NCI-H2196 (cell line): Measurements from ENCODE around the gene DEPDC5.
A peak's percentile ranks its signal among the peaks of the same experiment; 100 is the strongest.
"Not testable (repeated sequence)": the region's sequence is repeated elsewhere in the genome, so short reads cannot be mapped to it uniquely, and the experiment has no call there.

Experiments used
- DNase-seq: peaks from one replicate; lab custom pipeline; 2025; ENCODE audit not compliant: unreplicated experiment; lab: John Stamatoyannopoulos, UW

Gene DEPDC5

DNA sequence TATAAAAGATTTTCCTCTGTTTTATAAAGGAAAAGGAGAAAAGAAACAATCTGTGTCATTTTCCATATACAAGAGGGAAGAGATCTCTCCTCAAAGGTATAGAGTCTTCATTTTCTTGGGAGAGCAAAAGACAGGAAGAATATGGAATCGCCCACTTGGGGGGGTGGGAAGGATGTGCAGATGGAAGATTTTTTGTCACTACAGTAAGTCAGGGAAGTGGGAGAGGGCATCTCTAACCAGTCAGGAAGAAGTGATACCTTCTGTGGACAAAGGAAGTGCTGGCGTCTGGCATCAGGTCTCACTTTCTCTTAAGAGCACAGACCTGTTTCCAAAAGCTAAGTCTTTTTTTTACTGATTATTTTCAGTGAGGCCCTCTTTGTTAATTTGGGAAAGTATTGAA is 5.3 kb upstream of the DEPDC5 start:
- no peak for DNase-seq

DNA sequence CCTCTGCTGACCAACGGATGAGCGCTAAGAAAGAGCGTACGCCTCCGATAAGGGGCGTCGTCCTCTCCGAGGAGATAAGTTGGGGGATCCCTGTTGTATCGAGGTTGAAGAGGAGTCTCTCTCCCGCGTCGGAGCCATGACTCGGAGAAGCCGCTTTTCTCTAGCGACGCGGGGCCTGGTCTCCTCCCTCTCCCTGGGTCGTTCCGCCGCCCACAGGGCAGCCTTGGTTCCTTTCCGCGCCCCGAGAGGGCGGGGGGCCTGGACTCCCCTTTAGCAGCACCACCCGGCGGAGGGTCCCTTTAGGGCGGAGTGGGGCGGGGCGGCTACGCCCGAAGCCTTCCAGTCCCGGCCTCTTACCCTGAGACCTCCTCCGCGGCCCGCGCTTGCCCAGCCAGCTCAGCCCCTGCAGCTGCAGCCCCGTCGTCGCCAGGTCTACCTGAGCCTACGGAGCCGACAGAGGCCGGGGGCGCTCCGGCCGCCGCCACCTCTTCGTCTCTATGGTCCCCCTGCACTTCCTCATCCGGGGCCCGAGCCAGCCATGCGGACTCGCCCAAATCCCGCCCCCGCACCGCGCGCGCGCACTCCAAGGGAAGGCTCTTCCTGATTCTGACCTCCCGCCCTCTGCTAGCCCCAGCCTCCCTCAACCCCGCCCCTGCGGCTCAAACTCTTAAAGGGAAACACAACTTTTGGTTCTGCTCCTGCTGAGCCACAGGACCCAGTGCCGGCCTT is 4.0 kb upstream of the DEPDC5 start, which contains the start of gene PRR14L:
Gene PRR14L, minus strand, starts transcription at position 497 of the 729 bp plus-strand sequence. CDS start 11,272 bp downstream, outside the sequence.
- peak; percentile 86 for DNase-seq

DNA sequence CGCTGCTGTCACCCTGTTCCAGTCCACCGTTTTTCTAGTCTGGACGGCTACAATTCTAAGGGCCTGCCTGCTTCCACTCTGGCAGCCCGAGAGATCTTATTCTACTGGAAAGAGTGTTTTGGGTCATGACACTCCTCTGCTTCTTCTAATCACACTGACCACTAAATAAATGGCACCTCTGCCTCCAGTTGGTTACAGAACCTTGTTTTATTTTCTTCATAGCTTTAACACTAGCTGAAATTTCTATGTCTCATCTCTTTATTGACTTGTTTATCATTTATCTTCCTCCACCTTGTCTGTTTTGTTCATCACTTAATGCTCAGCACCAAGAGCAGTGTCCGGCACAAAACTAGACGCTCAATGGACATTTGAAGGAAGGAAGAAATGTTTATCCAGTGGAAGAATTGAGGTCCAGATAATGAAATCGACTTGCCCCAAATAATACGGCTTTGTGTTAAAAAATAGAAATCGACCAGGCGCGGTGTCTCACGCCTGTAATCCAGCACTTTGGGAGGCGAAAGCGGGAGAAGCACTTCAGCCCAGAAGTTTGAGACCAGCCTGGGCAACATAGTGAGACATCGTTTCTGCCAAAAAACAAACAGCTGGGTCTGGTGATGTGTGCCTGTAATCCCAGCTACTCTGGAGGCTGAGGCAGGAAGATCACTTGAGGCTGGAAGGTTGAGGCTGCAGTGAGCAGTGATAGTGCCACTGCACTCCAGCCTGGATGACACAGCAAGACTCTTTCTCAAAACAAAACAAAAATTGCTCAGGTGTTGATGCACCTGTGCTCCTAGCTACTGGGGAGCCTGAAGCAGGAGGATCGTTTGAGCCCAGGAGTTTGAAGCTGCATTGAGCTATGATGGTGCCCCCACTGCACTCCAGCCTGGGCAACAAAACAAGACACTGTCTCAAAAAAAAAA is 3.2 kb upstream of the DEPDC5 start:
- DNase-seq, result no peak

DNA sequence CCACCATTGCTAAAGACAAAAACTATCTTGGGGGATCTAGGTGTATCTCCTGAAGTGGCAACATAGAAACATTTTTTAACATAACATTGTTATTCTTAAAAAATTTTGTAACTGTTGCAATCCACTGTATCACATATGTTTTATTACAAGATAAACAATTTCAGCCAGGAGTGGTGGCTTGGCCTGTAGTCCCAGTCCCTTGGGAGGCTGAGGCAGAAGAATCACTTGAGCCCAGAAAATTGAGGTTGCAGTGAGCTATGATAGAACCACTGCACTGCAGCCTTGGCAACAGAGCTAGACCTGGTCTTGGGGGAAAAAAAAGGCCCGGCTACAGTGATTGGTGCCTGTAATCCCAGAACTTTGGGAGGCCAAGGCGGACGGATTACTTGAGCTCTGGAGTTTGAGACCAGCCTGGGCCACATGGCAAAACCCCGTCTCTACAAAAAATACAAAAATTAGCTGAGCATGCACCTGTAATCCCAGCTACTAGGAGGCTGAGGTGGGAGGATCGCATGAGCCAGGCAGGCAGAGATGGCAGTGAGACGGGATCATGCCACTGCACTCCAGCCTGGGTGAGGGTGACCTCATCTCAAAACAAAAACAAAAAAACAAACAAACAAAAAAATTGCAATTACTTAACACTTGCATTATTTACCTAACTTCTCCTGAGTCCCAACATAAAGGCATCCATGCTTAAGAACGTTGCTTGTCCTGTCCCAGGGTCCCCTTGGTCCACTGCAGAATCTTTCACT is 1.5 kb upstream of the DEPDC5 start:
- DNase-seq, result no peak

DNA sequence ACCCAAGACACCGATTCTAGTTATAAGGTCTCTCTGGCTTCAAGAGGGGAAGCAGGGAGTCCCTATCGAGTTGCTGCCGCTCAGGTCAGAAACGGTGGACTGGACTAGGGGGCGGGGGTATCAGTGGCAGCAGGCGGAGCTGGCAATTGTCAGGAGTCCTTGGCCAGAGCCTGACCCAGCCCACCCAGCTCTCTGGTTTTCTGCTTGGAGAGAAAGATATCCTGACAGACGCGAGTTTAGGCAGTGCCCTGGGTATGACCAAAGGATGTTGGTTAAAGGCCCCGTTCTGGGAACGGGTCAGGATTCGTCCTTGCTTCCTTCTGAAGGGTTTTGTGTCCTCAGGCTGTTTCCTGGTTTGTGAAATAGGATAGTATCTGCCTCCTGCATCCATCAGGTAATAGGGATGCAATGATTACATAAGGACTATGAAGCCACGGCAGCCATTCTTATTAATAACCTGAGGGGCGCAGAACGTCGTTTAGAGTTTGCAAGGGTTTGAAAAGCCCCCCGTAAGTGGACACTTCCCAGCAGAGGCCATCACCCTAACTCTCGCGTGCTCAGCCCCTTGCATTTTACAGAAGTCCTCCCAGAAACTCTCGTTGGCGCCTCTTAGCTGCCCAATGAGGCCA is 700 bp upstream of the DEPDC5 start:
- DNase-seq, result peak; percentile 35

DNA sequence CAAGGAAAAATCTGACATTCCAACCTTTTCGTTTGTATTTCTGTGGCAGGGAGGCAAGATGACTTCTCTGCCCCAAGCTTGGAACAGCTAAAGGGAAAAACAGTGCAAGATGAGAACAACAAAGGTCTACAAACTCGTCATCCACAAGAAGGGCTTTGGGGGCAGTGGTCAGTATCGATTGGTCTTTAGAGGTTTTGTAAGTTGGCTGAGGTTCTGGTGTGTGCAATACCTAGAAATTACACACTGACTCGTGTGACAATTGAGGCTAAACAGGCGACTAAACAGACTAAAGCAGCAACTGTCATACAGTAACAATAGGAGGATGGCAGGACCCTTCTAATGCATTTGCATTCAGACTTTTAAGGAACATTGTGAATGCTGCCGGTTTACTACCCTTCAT is 994 bp downstream of the DEPDC5 start:
- no peak for DNase-seq

DNA sequence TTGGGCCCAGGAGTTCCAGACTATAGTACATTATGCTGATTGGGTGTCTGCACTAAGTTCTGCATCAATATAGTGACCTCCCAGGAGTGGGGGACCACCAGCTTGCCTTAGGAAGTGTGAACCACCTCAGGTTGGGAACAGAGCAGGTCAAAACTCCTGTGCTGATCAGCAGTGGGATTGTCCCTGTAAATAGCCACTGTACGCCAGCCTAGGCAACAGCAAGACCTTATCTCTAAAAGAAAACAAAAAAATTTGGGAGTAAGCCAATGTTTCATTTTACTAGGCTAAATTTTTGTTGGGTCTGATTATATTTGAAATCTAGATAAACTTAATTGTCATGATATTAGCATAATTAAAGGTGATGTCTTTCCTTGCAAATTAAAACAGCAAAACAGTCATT is 3.4 kb downstream of the DEPDC5 start:
- no peak for DNase-seq

DNA sequence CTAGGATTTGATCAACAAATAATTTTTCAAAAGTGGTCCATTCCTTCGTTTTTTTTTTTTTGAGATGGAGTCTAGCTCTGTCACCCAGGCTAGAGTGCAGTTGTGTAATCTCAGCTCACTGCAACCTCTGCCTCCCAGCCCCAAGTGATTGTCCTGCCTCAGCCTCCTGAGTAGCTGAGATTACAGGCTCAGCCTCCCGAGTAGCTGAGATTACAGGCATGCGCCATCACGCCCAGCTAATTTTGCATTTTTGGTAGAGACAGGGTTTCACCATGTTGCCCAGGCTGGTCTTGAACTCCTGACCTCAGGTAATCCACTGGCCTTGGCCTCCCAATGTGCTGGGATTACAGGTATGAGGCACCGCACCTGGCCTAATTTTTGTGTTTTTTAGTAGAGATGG is 5.0 kb downstream of the DEPDC5 start:
- not testable (repeated sequence) for DNase-seq

DNA sequence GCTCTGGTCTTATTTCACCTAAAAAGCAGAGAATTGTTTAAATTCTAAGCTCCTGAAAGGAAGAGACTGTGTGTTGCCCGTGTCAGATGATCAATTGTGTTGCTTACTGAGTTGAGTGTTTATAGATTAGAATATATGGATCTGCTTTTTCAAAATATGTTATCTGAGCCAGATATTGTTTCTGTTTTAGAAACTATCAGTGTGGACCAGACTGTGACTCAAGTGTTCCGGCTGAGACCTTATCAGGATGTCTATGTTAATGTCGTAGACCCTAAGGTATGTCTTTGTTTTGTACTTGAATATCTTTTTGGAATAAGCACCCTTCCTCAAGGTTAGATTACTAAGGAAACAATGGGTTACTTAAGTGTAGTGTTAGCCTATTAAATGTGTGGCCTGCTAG is 11.0 kb downstream of the DEPDC5 start:
- no peak for DNase-seq

DNA sequence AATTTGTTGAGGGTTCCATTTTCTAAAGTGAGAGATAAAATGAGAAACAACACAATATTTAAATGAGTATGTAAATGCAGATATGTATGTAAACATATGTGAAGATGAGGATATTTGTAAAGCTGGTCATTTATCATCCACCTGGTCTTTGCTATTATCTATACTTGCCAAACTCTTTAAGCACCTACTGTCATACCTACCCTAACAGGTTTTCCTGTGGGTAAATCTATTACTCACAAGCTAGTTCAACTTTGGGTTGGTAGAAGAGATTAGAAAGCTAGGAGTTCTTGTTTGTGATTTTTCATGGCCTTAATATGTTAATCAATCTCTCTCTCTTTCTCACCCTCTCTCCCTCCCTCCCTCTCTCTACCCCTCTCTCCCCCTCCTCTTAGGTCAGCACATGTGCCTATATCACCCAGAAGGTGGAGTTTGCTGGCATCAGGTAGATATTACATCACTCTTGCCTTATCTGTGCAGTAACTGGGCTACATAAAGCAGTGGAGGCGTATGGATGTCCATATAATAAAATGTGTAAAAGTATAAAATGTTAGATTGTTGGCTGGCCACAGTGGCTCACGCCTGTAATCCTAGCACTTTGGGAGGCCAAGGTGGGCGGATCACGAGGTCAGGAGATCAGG is 14.7 kb downstream of the DEPDC5 start:
- no peak for DNase-seq

DNA sequence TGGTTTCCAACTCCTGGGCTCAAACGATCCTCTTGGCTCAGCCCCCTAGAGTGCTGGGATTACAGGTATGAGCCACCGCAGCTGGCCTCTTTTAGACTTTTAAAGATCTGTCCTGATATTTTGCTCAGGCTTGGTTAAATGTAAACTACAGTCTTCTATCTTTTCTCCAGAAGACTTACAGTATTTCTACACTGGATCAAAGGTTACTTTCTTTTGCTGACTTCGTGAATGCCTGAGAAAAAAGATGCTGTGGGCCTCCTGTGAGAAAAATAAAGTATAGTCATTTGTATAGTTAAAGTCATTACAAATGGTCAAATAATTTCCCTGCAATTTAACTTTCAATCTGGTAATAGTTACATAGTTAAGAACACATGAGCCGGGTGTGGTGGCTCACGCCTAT is 19.6 kb downstream of the DEPDC5 start:
- DNase-seq, result no peak

DNA sequence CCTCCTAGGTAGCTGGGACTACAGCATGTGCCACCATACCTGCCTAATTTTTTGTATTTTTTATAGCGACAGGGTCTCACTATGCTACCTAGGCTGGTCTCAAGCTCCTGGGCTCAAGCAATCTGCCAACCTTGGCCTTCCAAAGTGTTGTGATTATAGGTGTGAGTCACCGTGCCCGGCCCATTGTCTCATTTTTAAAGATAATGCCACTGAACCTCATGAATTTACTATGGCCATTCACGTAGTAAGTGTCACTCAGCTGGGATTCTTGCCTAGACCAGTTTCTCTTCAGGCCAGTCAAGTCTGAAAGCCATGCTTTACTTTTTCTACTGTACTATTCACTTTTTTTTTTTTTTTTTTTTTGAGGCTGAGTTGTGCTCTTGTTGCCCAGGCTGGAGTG is 22.4 kb downstream of the DEPDC5 start:
- no peak for DNase-seq

DNA sequence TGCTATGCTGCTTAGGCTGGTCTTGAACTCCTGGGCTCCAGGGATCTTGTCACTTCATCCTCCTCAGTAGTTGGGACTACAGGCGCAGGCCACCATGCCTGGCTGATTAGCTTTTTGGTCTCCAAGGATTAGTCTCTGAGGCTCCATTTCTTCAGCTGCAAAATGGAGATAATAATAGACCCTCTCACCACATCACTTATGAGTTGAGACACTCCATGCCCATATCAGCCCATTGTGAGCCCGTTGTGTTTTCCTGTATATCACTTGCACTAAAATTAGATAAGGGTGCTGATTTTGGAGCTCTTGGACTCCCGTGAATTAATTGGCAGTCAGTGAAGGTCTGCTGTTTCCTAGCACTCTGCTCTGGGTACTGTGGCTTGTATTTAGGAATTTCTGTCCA is 36.0 kb downstream of the DEPDC5 start:
- no peak for DNase-seq

DNA sequence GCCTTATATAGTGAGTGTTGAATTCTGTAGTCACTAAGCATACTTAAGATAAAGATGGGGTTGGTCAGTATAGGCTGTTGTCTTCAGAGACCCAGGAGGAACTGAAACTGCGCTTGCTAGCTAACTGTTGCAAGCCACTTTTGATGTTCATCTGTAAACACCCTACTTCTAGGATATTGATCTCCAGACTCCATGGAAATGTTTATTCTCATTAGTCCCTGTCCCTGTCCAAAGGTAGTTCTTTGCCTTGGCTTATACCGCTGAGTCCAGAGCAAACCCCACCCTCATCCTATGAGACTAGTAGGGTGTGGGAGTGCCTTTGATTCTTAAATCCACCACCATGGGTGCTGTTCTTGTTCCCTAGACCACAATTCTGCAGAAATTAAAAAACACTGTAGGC is 36.4 kb downstream of the DEPDC5 start:
- no peak for DNase-seq

DNA sequence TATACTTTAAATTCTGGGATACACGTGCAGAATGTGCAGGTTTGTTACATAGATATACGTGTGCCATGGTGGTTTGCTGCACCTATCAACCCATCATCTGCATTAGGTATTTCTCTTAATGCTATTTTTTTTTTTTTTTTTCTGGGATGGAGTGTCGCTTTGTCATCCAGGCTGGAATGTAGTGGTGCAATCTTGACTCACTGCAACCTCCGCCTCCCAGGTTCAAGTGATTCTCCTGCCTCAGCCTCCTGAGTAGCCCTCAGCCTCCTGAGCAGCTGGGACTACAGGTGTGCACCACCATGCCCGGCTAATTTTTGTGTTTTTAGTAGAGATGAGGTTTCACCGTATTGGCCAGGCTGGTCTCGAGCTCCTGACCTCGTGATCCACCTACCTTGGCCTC is 45.5 kb downstream of the DEPDC5 start:
- not testable (repeated sequence) for DNase-seq

DNA sequence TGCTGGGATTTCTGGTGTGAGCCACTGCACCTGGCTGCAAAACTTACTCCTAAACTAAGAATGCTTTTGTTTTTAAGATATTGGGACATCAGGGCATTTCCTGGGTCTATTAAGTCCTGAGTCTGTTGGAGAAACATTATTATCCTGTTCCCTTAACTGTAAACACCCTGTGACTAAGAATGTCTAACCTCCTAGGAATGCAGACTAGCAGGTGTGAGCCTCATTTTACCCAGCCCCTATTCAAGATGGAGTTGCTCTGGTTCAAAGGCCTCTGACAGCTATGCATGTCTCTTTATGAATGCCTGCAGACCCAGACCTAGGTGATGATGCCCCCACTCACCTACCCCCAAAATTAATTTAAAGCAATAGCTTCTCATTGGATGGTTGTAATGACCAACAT is 46.2 kb downstream of the DEPDC5 start:
- no peak for DNase-seq

DNA sequence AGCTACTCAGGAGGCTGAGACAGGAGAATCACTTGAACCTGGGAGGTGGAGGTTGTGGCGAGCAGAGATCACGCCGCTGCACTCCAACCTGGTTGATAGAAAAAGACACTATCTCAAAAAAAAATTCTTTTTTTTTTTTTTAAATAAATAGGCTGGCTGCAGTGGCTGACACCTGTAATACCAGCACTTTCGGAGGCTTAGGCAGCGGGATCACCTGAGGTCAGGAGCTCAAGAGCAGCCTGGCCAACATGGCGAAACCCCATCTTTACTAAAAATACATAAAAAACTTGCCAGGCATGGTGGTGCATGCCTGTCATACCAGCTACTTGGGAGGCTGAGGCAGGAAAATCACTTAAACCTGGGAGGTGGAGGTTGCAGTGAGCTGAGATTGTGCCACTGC is 47.0 kb downstream of the DEPDC5 start:
- DNase-seq, result not testable (repeated sequence)

DNA sequence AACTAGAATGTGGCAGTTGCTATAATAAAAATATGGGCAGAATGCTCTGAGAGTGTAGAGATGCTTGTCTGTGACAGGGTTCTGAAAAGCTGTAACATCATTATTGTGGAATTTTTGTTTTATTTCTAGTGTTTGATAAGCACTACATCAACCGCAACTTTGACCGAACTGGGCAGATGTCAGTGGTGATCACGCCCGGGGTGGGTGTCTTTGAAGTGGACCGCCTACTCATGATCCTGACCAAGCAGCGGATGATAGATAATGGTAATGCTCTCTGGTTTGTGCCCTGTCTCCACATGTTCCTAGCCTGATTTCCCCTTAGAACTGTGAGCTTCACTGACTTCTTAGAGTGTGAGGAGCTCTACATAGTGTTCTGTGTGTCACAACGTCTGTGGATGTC is 48.8 kb downstream of the DEPDC5 start:
- no peak for DNase-seq

DNA sequence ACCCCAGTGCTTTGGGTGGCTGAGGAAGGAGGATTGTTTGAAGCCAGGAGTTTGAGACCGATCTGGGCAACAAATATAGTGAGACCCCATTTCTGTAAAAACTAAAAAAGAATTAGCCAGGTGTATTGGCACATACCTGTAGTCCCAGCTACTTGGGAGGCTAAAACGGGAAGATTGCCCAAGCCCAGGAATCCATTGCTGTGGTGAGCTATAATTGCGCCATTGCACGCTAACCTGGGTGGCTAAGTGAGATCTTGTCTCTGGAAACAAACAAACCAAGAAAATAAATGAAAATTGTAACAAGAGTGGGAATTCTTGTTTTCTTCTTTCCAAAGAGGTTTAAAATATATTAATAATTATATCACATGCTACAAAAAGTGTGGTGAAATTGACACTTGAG is 52.9 kb downstream of the DEPDC5 start:
- DNase-seq, result no peak

DNA sequence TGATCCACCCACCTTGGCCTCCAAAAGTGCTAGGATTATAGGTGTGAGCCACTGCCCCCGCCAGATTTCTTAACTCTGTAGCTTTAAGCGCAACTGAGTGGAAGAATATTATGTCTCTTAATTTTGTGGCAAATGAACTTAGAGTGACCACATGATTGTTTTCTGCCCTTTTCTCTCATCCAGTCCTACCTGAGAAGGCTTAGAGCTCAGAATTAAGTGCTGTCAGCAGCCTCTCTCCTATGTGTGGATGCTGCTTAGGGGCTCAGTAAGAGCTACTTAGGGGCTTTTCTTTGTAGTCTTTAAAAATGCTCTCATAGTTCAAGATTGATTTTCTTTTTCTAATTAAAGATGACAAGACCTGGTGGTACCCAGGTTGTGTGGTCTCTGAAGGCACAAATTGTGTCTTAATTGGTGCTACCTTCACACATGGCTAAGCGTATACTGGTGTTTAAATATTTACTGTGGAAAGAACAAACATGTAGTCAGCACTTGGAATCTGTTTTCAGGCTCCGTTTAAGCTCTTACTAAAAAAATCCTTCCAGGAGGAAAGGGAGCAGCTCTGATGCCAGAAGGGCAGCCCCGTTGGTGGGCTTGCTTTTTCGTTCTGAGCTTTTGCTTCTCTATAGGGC is 59.3 kb downstream of the DEPDC5 start:
- no peak for DNase-seq
